GM12801 (cell line): Measurements from ENCODE around the gene CHD9NB.

ENCODE experiments used
- CTCF ChIP-seq: IDR thresholded peaks from one replicate; pipeline ENCODE4 v1.5.1; 2011; ENCODE audit warnings: control low read depth; ENCODE audit not compliant: insufficient read length; ENCODE audit errors: extremely low read depth

Gene CHD9NB

DNA sequence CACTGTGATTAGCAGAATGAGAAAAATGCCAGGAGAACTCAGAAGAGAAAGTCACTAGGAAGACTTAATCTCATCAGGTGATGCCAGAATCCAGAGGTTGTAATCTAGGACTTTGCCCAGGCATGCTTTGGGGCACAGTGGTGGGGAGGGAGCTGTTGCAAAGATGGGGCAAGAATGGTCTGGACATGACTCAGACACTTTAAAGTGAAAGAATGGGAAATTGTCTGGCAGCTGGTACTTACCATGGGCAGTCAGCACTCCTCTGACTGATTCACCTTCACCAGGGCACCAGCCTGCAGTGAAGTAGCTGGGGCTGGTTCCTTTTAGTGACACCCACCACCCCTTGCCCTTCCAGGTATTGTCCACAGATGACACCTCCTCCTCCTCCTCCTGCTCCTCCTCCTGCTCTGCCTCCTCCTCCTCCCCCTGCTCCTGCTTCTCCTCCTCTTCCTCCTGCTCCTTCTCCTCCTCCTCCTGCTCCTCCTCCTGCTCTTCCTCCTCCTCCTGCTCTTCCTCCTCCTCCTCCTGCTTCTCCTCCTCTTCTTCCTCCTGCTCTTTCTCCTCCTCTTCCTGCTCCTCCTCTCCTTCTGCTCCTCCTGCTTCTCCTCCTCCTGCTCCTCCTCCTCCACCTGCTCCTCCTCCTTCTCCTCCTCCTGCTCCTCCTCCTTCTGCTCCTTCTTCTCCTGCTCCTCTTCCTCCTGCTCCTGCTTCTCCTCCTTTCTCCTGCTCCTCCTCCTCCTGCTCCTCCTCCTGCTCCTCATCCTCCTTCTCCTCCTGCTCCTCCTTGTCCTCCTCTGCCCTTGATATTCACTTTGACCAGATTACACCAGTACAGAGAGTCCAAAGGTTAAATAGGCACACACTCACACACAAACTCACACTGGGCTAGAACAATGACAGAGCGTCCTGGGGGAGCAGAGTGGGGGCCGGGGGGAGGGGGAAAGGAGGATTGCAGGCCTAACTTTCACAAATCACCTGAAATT lies at the start of gene CHD9NB:
Gene CHD9NB (minus strand): TSS at position 379 of the 983 bp plus-strand sequence. CDS start 8,739 bp downstream, outside the sequence.
- no peak for TF ChIP-seq CTCF

- no peak for TF ChIP-seq CTCF
Observed at GRCh38 chr16:53100889-53101288, 48.2 kb upstream of the CHD9NB start.

DNA sequence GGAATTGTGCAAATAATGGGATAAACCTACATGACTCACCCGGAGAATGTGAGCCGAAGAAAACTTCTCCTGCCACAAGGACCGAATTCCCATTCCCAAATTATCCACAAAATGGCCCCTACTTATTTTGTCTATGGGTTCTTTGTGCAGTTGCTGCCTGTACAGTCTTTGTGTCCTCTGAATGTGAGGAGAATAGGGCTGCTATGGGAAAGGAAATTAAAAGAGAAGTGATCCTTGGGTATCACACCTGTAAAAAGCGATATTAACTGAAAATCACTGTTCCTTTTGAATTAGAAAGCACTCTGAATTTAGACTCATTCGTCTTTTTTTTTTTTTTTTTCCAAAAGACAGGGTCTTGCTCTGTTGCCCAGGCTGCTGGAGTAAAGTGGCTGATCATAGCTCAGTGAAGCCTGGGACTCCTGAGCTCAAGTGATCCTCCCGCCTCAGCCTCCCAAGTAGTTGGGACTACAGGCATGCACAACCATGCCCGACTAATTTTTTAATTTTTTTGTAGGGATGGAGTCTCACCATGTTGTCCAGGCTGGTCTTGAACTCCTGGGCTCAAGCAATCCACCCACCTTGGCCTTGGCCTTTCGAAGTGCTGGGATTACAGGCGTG lies 47.5 kb upstream of the CHD9NB start:
- TF ChIP-seq CTCF = no peak

DNA sequence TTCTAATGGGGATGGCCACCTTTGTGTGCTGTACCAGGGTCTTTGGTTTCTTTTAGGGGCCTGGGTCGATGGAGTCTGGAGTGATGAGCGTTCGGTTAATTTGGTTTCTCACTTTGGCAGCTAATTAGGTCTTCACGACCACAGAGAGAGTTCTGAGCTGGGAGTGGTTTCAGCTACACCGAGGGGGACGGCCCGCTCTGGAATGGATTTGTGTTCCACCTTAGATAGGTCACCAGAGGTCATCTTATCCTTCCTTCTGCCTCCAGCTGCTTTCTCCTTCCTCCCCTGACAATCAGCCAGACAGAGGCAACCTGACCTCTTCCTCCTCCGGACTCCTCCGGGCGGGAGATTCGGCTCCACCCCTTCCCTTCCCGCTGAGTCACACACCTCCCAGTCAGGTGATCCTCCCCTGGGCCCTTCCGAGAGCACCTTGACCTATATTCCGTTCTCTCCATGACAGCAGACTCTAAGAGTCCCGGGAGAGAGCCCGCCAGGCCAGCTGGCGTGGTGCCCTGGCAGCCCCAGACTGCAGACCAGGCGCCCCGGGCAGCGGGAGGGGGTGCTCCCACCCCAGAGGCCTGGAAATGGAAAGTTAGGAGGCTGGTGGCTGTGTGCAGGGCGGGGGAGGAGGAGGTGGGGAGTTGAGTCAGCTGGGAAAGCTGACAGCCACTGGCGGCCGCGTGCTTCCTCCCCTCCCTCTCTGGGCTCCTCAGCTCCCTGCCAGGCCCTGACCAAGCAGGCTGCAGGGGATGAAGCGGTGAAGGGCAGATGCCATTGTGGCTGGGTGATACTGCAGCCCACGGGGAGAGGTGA lies 46.8 kb upstream of the CHD9NB start:
- TF ChIP-seq CTCF = no peak

DNA sequence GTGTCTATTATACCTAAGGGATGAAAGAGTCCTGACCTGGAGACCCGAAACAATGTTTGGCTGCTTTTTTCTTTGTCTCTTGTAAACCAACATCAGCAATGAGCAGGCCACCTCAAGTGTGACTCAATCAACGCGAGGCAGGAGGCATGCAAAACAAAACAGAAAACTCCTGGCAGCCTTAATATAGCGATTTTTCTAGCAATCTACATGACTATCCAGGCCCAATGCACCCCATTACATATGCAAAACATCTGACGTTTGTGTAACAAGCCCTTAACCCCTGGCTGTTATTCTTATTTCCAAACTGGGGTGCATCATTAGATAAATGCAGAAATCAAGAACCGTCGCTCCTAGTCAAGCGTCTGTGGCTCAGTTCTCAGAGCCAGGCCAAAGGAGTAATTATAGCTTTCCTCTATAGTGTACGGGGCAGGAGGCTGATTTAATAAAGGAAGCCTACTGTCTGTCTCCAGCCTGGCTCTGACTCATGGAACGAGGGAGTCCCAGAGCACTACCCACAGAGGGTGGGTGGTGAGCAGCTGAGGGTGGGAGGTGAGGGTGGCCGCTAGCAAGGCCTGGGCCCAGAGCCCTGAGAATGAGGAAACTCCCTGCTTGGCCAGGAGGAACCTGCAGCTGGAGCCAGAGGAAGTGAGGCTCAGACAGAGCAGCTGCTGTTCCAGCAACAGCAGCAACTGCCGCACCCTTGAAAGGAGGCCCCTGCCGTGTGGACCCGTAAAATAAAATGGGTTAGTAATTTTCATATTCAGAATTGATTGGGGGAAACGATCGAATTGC lies 46.0 kb upstream of the CHD9NB start:
- TF ChIP-seq CTCF = no peak

- TF ChIP-seq CTCF = no peak
Observed at GRCh38 chr16:53097190-53097589, 44.5 kb upstream of the CHD9NB start.
